Measurements from ENCODE around the gene VAV1. TPM values are rescaled to one million over a fixed set of nuclear protein-coding genes. Genes with fewer than 3 reads are reported as not detected.
"Not testable (repeated sequence)": the region's sequence is repeated elsewhere in the genome, so short reads cannot be mapped to it uniquely, and the experiment has no call there.

VAV1 gene
- total RNA-seq, 2 experiments from 2014 or later, result 73.4 to 90.8 TPM

- no peak for DNase-seq
- H3K4me1 Mint-ChIP-seq, result peaks cover 3% of the 10 kb centered on the region
- H3K36me3 Mint-ChIP-seq (ENCODE audit: low read depth), result peaks cover 31% of the 10 kb centered on the region
- ATAC-seq, result no peak
- H3K4me3 Mint-ChIP-seq, result no peak overlapping the region
- no peaks in the 10 kb centered on the region for H3K9me3 Mint-ChIP-seq (ENCODE audit: low read depth)
- H3K27me3 Mint-ChIP-seq, result no peaks in the 10 kb centered on the region
- POLR2A ChIA-PET, result interaction anchor here (0.5 kb wide), 1 partner anchor 270 kb away, joined by 4 read pairs; no protein-coding TSS in a partner anchor
- CTCF ChIA-PET, result interaction anchor here (1.5 kb wide), 1 partner anchor 77 kb away, joined by 3 read pairs; no protein-coding TSS in a partner anchor
- H3K27ac Mint-ChIP-seq, result no peak overlapping the region
- intact Hi-C loops (cut with DNase I, micrococcal nuclease), result no loop called here
These were observed 84.4 kb downstream of the VAV1 start for GRCh38 chr19:6856749-6857372.

GRCh38 chr19:6861683-6862286, 89.3 kb downstream of the VAV1 start:
- H3K9me3 Mint-ChIP-seq (ENCODE audit: low read depth), result no peaks in the 10 kb centered on the region
- H3K27ac Mint-ChIP-seq, result peak overlapping the region; percentile 45
- ChIA-PET POLR2A (interaction anchor here (0.9 kb wide), 1 partner anchor 108 kb away, joined by 3 read pairs; no protein-coding TSS in a partner anchor), CTCF (interaction anchor here (0.6 to 3.4 kb wide), 7 partner anchors 20 to 1730 kb away, joined by 3 to 38 read pairs (median 3); partner anchors contain the start of genes GPR108 and TRIP10)
- peaks cover 7% of the 10 kb centered on the region for H3K36me3 Mint-ChIP-seq (ENCODE audit: low read depth)
- ATAC-seq, result no peak
- H3K4me3 Mint-ChIP-seq, result no peak overlapping the region
- intact Hi-C loops (cut with DNase I, micrococcal nuclease), result loop anchor here (1.0 to 5.0 kb wide), 6 partner anchors 59 to 499 kb away; partner anchors contain the start of genes CLPP (in 1 of the 2), TNFSF9 (in 1 of the 2) and VAV1 (in 1 of the 2)
- peak; percentile 33 for DNase-seq
- H3K4me1 Mint-ChIP-seq, result peaks cover 14% of the 10 kb centered on the region
- no peaks in the 10 kb centered on the region for H3K27me3 Mint-ChIP-seq

GRCh38 chr19:6862673-6863078, 90.2 kb downstream of the VAV1 start:
- H3K27me3 Mint-ChIP-seq, result no peaks in the 10 kb centered on the region
- H3K9me3 Mint-ChIP-seq (ENCODE audit: low read depth), result no peaks in the 10 kb centered on the region
- ChIA-PET POLR2A (interaction anchor here (0.6 kb wide), 1 partner anchor 38 kb away, joined by 4 read pairs; no protein-coding TSS in a partner anchor), CTCF (interaction anchor here (0.6 to 3.4 kb wide), 17 partner anchors 19 to 483 kb away, joined by 3 to 38 read pairs (median 3); partner anchors contain the start of genes GPR108, SH2D3A and TRIP10)
- peaks cover 14% of the 10 kb centered on the region for H3K4me1 Mint-ChIP-seq
- DNase-seq (peak; percentile 96), ATAC-seq (peak; percentile 83)
- intact Hi-C loops (cut with DNase I, micrococcal nuclease), result loop anchor here (1.0 to 5.0 kb wide), 17 partner anchors 60 to 582 kb away; partner anchors contain the start of genes SH2D3A (in 2 of the 2), VAV1 (in 2 of the 2), CLPP (in 1 of the 2) and GTF2F1 (in 1 of the 2)
- H3K27ac Mint-ChIP-seq, result peak overlapping the region; percentile 89
- no peaks in the 10 kb centered on the region for H3K36me3 Mint-ChIP-seq (ENCODE audit: low read depth)
- peak overlapping the region; percentile 72 for H3K4me3 Mint-ChIP-seq

- no peaks in the 10 kb centered on the region for H3K27me3 Mint-ChIP-seq
- DNase-seq, result no peak
These were observed 91.9 kb downstream of the VAV1 start for GRCh38 chr19:6864325-6864940.

GRCh38 chr19:6865849-6866248, 93.3 kb downstream of the VAV1 start:
- Mint-ChIP-seq H3K27ac (no peak overlapping the region), H3K9me3 (ENCODE audit: low read depth) (no peaks in the 10 kb centered on the region), H3K27me3 (no peaks in the 10 kb centered on the region), H3K4me3 (no peak overlapping the region), H3K36me3 (ENCODE audit: low read depth) (no peaks in the 10 kb centered on the region), H3K4me1 (peaks cover 22% of the 10 kb centered on the region)
- no peak for DNase-seq
- POLR2A ChIA-PET, result interaction anchor here (0.7 kb wide), 1 partner anchor 492 kb away, joined by 12 read pairs; no protein-coding TSS in a partner anchor
- ATAC-seq, result no peak
- CTCF ChIA-PET, result interaction anchor here (0.8 kb wide), 1 partner anchor 349 kb away, joined by 3 read pairs; no protein-coding TSS in a partner anchor
- intact Hi-C loops (cut with DNase I, micrococcal nuclease), result no loop called here

More at GRCh38 chr19:6864325-6864940, 91.9 kb downstream of the VAV1 start:
- Mint-ChIP-seq H3K27ac (no peak overlapping the region), H3K4me3 (no peak overlapping the region), H3K9me3 (ENCODE audit: low read depth) (no peaks in the 10 kb centered on the region), H3K36me3 (ENCODE audit: low read depth) (no peaks in the 10 kb centered on the region), H3K4me1 (peaks cover 20% of the 10 kb centered on the region)
- intact Hi-C loops (cut with DNase I, micrococcal nuclease), result loop anchor here in 1 of 2 experiments (5.0 kb wide), 2 partner anchors 332 to 502 kb away; partner anchors contain the start of genes CLPP and TNFSF9
- POLR2A ChIA-PET, result interaction anchor here (0.7 kb wide), 2 partner anchors 26 to 442 kb away, joined by 3 to 4 read pairs; no protein-coding TSS in a partner anchor
- CTCF ChIA-PET, result interaction anchor here (0.6 to 3.4 kb wide), 28 partner anchors 20 to 1086 kb away, joined by 3 to 38 read pairs (median 4); partner anchors contain the start of genes C3, GPR108, SH2D3A and TRIP10
- ATAC-seq, result no peak

- no peak overlapping the region for H3K27ac Mint-ChIP-seq
- H3K4me3 Mint-ChIP-seq, result no peak overlapping the region
- H3K9me3 Mint-ChIP-seq (ENCODE audit: low read depth), result no peaks in the 10 kb centered on the region
- CTCF ChIA-PET, result interaction anchor here (0.6 to 1.3 kb wide), 3 partner anchors 235 to 838 kb away, joined by 3 to 4 read pairs (median 3); no protein-coding TSS in a partner anchor
- H3K36me3 Mint-ChIP-seq (ENCODE audit: low read depth), result no peaks in the 10 kb centered on the region
- no peaks in the 10 kb centered on the region for H3K27me3 Mint-ChIP-seq
- DNase-seq (no peak), ATAC-seq (no peak)
- peaks cover 21% of the 10 kb centered on the region for H3K4me1 Mint-ChIP-seq
- POLR2A ChIA-PET, result no interaction called here
- intact Hi-C loops (cut with DNase I, micrococcal nuclease), result no loop called here
These were observed 94.2 kb downstream of the VAV1 start for GRCh38 chr19:6866741-6867151.

- no peak for ATAC-seq
- H3K4me1 Mint-ChIP-seq, result peaks cover 12% of the 10 kb centered on the region
- ChIA-PET CTCF (interaction anchor here (0.7 to 1.2 kb wide), 4 partner anchors 8 to 322 kb away, joined by 3 to 7 read pairs (median 3); partner anchors contain the start of gene GPR108), POLR2A (no interaction called here)
- DNase-seq, result no peak
- H3K36me3 Mint-ChIP-seq (ENCODE audit: low read depth), result no peaks in the 10 kb centered on the region
- no peak overlapping the region for H3K4me3 Mint-ChIP-seq
- H3K9me3 Mint-ChIP-seq (ENCODE audit: low read depth), result peaks cover 4% of the 10 kb centered on the region
- H3K27ac Mint-ChIP-seq, result no peak overlapping the region
- no peaks in the 10 kb centered on the region for H3K27me3 Mint-ChIP-seq
- intact Hi-C loops (cut with DNase I, micrococcal nuclease), result no loop called here
These were observed 95.8 kb downstream of the VAV1 start for GRCh38 chr19:6868351-6868750.

GRCh38 chr19:6869151-6869882, 96.8 kb downstream of the VAV1 start:
- DNase-seq; intact Hi-C loops (cut with DNase I, micrococcal nuclease); H3K27ac Mint-ChIP-seq; ATAC-seq; H3K4me3 Mint-ChIP-seq; H3K36me3 Mint-ChIP-seq (ENCODE audit: low read depth); H3K9me3 Mint-ChIP-seq (ENCODE audit: low read depth); H3K4me1 Mint-ChIP-seq; H3K27me3 Mint-ChIP-seq: not testable (repeated sequence)
- POLR2A ChIA-PET, result interaction anchor here (0.6 kb wide), 1 partner anchor 15 kb away, joined by 4 read pairs; no protein-coding TSS in a partner anchor
- CTCF ChIA-PET, result interaction anchor here (0.7 kb wide), 1 partner anchor 938 kb away, joined by 4 read pairs; no protein-coding TSS in a partner anchor

GRCh38 chr19:6873708-6874431, 101.4 kb downstream of the VAV1 start:
- ATAC-seq (no peak), DNase-seq (no peak)
- Mint-ChIP-seq H3K27ac (no peak overlapping the region), H3K27me3 (no peaks in the 10 kb centered on the region), H3K4me3 (no peak overlapping the region), H3K36me3 (ENCODE audit: low read depth) (no peaks in the 10 kb centered on the region), H3K4me1 (peaks cover 11% of the 10 kb centered on the region), H3K9me3 (ENCODE audit: low read depth) (peaks cover 4% of the 10 kb centered on the region)
- intact Hi-C loops (cut with DNase I, micrococcal nuclease), result no loop called here
- ChIA-PET CTCF (no interaction called here), POLR2A (no interaction called here)

- Mint-ChIP-seq H3K27ac (no peak overlapping the region), H3K9me3 (ENCODE audit: low read depth) (peaks cover 4% of the 10 kb centered on the region), H3K4me3 (no peak overlapping the region), H3K27me3 (no peaks in the 10 kb centered on the region), H3K4me1 (peaks cover 9% of the 10 kb centered on the region), H3K36me3 (ENCODE audit: low read depth) (no peaks in the 10 kb centered on the region)
- ChIA-PET POLR2A (no interaction called here), CTCF (interaction anchor here (1.0 kb wide), 1 partner anchor 15 kb away, joined by 3 read pairs; no protein-coding TSS in a partner anchor)
- ATAC-seq, result no peak
- DNase-seq, result no peak
- intact Hi-C loops (cut with DNase I, micrococcal nuclease), result no loop called here
These were observed 102.7 kb downstream of the VAV1 start for GRCh38 chr19:6875218-6875617.

Data from activated CD4-positive, alpha-beta T cell treated with anti-CD3 and anti-CD28 coated beads for 36 hours (primary cell).